Astrocyte of the spinal cord (primary cell): ENCODE measurements around the gene SMIM44.

ENCODE experiments used
- DNase-seq: peaks from one replicate; pipeline ENCODE4 v3.0.0; 2011; ENCODE audit warnings: low read depth, low spot score
- H3K4me3 ChIP-seq: 2 replicates; pipeline ENCODE4 v1.5.1; 2011; ENCODE audit warnings: low read depth, mild to moderate bottlenecking, low read length, moderate library complexity
- in situ Hi-C: cut with HindIII; loops from 2 replicates; pipeline ENCODE4 v1.10.0; 2017; ENCODE audit warnings: low sequenced_read_pairs
- TF ChIP-seq, protein P1 (sequence below): IDR thresholded peaks from 2 replicates; pipeline ENCODE4 v1.5.1; 2012; ENCODE audit warnings: low read depth, mild to moderate bottlenecking, low read length, inconsistent platforms

The SMIM44 gene

DNA sequence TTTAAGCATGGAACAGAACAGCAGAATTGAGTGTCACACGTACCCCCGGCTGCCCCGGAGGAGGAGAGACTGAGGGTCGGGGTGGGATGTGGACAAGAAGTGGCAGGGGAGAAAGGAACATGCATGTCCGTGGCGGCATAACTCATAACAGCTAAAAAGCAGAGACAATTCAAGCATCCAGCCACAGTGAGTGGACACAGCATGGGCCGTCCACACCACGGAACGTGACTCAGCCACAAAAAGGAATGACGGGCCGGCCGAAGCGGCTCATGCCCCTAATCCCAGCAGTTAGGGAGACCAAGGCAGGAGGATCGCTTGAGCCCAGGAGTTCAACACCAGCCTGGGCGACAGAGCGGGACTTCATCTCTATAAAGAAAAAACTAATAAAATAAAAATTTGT lies 9.7 kb upstream of the SMIM44 start:
- TF ChIP-seq, protein P1, sequence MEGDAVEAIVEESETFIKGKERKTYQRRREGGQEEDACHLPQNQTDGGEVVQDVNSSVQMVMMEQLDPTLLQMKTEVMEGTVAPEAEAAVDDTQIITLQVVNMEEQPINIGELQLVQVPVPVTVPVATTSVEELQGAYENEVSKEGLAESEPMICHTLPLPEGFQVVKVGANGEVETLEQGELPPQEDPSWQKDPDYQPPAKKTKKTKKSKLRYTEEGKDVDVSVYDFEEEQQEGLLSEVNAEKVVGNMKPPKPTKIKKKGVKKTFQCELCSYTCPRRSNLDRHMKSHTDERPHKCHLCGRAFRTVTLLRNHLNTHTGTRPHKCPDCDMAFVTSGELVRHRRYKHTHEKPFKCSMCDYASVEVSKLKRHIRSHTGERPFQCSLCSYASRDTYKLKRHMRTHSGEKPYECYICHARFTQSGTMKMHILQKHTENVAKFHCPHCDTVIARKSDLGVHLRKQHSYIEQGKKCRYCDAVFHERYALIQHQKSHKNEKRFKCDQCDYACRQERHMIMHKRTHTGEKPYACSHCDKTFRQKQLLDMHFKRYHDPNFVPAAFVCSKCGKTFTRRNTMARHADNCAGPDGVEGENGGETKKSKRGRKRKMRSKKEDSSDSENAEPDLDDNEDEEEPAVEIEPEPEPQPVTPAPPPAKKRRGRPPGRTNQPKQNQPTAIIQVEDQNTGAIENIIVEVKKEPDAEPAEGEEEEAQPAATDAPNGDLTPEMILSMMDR = no peak
- H3K4me3 ChIP-seq = no peak overlapping the region
- no peak for DNase-seq
- in situ Hi-C loops = no loop called here

GRCh38 chr19:3492131-3492839 lies 9.0 kb upstream of the SMIM44 start:
- DNase-seq = no peak
- TF ChIP-seq, protein P1 = no peak
- in situ Hi-C loops = no loop called here
- no peak overlapping the region for H3K4me3 ChIP-seq

DNA sequence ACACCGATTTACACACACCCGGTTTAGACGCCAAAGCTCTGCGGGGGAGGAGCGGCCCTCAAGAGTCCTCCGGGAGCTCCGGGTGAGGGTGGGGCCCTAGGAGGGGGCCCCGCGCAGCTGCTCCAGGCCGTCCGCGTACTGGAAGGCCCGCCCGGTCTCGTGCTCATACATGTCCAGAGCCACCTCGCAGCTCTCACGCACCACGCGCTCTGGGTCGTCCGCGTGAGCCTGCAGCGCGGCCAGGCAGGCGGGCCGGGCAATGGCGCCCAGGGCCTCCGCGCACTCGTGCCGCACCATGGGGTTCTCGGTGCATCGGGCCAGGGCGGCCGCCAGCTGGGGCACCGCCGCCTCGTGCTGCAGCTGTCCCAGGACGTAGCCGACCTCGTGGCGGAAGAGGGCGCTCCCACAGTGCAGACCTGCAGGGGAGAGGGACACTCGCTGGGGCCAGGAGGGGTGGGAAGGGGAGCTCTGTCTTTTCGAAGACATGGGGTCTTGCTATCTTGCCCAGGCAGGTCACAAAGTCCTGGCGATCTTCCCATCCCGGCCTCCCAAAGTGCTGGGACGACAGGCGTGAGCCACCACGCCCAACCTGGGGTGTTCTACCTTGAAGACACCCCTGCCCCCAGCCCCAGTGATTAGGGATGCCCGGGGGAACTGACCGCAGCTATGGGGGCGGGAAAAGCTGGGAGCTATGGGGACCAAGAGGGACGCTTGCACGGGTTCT lies 8.3 kb upstream of the SMIM44 start:
- in situ Hi-C loops = no loop called here
- H3K4me3 ChIP-seq = no peak overlapping the region
- TF ChIP-seq, protein P1 = no peak
- DNase-seq = no peak

DNA sequence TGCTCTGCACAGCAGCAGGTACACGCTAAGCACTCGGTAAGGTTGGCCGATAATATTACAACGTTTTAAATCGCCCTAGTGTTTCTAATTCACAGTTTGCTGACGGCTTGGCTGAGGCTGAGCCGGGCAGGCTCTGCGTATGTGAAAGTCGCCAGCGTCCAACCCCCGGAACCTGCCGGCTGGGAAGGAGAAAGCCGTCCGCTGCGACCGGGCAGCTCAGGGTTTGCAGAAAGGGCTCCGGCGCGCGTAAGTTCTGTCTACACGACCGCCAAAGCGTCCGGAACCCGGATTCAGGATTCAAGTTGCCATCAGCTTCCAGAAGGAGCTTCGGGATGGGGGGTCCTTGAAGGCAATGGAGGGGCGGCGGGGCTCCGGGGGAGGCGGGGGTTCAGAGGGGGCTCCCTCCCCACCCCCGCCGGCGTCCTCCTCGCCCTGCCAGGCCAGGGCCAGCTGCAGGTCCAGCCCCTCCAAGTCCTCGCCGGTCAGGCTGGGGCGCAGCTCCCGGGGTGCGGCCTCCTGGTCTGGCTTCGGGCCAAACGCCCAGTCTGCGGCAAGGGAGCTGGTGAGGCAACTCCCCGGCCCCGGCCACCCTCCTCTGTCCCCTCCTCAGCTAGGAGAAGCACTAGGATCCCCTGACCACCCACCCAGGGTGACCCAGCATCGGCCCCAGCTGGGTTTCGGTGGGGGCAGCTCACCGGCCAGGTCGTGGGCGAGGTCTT lies 575 bp downstream of the SMIM44 start:
- H3K4me3 ChIP-seq = no peak overlapping the region
- in situ Hi-C loops = no loop called here
- no peak for DNase-seq
- TF ChIP-seq, protein P1 = no peak

DNA sequence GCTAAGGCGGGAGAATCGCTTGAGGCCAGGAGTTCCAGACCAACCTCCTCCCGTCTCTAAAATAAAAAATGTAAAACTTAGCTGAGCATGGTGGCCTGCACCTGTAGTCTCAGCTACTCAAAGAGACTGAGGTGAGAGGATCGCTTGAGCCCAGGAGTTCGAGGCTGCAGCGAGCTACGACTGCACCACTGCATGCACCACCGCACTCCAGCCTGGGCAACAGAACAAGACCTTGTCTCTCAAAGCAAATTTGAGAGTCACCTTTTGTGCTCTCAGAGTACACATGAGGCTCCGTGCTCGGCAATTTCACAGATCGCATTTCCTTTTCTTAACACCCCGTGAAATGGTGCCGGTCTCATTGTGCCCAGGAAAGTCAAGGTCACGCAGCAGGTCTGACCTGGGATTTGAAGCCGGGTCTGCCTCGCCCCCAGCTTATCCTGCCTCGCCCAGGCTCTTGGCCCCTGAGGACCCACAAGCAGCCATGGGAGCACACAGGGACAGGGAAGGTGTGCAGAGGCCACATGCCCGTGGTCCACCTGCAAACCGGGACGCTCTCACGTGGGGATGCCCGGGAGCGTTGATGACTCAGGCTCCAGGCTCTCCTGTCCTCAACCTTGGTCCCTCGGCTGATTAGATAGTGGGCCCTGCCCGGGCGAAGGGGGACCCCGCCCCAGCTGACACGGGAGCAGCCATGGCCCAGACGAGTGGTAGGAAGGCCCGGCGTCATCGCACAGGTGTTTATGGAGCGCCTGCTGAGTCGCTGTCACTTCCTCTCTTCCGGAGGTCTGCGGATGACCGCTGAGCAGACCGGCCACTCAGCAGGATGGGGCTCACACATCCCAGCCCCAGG lies 1.8 kb downstream of the SMIM44 start:
- no peak for DNase-seq
- no peak overlapping the region for H3K4me3 ChIP-seq
- TF ChIP-seq, protein P1 = no peak
- in situ Hi-C loops = no loop called here
